Liver (tissue), 3 donors: Measurements from ENCODE around the gene PLA2R1.

Experiments used
- FOXA1 ChIP-seq: IDR thresholded peaks from 2 replicates; pipeline ENCODE4 v1.6.1; 2016; ENCODE audit warnings: antibody characterized with exemption
- MAX ChIP-seq: IDR thresholded peaks from 2 replicates; pipeline ENCODE4 v1.6.1; 2016; ENCODE audit warnings: antibody characterized with exemption
- TAF1 ChIP-seq: conservative IDR thresholded peaks from 2 replicates; pipeline ENCODE4 v1.6.1; 2016; ENCODE audit warnings: antibody characterized with exemption, mild to moderate bottlenecking
- TF ChIP-seq, protein P1 (sequence below): IDR thresholded peaks from 2 replicates; pipeline ENCODE4 v1.6.1; 2016; ENCODE audit warnings: antibody characterized with exemption
- TF ChIP-seq, protein P2 (sequence below): fragments of 150-350 bp; IDR thresholded peaks from 2 replicates; pipeline ENCODE4 v1.5.1; 2017; ENCODE audit warnings: improper control_type of control experiment, low read depth, low read length; ENCODE audit not compliant: missing input control
- TF ChIP-seq, protein P3 (sequence below): IDR thresholded peaks from 2 replicates; pipeline ENCODE4 v1.6.1; 2016; ENCODE audit warnings: antibody characterized with exemption, mild to moderate bottlenecking
- donor health status: healthy.
- donor health status: healthy.

- TF ChIP-seq FOXA1 (no peak), TAF1 (no peak), MAX (no peak)
- TF ChIP-seq, protein P1, sequence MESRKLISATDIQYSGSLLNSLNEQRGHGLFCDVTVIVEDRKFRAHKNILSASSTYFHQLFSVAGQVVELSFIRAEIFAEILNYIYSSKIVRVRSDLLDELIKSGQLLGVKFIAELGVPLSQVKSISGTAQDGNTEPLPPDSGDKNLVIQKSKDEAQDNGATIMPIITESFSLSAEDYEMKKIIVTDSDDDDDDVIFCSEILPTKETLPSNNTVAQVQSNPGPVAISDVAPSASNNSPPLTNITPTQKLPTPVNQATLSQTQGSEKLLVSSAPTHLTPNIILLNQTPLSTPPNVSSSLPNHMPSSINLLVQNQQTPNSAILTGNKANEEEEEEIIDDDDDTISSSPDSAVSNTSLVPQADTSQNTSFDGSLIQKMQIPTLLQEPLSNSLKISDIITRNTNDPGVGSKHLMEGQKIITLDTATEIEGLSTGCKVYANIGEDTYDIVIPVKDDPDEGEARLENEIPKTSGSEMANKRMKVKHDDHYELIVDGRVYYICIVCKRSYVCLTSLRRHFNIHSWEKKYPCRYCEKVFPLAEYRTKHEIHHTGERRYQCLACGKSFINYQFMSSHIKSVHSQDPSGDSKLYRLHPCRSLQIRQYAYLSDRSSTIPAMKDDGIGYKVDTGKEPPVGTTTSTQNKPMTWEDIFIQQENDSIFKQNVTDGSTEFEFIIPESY: no peak
- TF ChIP-seq, protein P2, sequence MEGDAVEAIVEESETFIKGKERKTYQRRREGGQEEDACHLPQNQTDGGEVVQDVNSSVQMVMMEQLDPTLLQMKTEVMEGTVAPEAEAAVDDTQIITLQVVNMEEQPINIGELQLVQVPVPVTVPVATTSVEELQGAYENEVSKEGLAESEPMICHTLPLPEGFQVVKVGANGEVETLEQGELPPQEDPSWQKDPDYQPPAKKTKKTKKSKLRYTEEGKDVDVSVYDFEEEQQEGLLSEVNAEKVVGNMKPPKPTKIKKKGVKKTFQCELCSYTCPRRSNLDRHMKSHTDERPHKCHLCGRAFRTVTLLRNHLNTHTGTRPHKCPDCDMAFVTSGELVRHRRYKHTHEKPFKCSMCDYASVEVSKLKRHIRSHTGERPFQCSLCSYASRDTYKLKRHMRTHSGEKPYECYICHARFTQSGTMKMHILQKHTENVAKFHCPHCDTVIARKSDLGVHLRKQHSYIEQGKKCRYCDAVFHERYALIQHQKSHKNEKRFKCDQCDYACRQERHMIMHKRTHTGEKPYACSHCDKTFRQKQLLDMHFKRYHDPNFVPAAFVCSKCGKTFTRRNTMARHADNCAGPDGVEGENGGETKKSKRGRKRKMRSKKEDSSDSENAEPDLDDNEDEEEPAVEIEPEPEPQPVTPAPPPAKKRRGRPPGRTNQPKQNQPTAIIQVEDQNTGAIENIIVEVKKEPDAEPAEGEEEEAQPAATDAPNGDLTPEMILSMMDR: no peak
- TF ChIP-seq, protein P3, sequence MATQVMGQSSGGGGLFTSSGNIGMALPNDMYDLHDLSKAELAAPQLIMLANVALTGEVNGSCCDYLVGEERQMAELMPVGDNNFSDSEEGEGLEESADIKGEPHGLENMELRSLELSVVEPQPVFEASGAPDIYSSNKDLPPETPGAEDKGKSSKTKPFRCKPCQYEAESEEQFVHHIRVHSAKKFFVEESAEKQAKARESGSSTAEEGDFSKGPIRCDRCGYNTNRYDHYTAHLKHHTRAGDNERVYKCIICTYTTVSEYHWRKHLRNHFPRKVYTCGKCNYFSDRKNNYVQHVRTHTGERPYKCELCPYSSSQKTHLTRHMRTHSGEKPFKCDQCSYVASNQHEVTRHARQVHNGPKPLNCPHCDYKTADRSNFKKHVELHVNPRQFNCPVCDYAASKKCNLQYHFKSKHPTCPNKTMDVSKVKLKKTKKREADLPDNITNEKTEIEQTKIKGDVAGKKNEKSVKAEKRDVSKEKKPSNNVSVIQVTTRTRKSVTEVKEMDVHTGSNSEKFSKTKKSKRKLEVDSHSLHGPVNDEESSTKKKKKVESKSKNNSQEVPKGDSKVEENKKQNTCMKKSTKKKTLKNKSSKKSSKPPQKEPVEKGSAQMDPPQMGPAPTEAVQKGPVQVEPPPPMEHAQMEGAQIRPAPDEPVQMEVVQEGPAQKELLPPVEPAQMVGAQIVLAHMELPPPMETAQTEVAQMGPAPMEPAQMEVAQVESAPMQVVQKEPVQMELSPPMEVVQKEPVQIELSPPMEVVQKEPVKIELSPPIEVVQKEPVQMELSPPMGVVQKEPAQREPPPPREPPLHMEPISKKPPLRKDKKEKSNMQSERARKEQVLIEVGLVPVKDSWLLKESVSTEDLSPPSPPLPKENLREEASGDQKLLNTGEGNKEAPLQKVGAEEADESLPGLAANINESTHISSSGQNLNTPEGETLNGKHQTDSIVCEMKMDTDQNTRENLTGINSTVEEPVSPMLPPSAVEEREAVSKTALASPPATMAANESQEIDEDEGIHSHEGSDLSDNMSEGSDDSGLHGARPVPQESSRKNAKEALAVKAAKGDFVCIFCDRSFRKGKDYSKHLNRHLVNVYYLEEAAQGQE: no peak
Observed at GRCh38 chr2:160036736-160037135, 25.7 kb downstream of the PLA2R1 start.
